Breast epithelium (tissue), 4 donors: ENCODE results near the gene LRRC1. TPM values are rescaled to one million over a fixed set of nuclear protein-coding genes. Genes with fewer than 3 reads are reported as not detected.

Source experiments
- DNase-seq, 2 donors: peaks; one replicate each; pipeline ENCODE4 v3.0.0-alpha.2; 2019; ENCODE audit warnings: low spot score in 2 of 2
- H3K27ac ChIP-seq, 2 donors: fragments of 200-600 bp; sonication (generic) in 1 of 2; one replicate each; pipeline ENCODE4 v1.5.1; 2016 to 2019; ENCODE audit warnings: mild to moderate bottlenecking in 1 of 2
- H3K27me3 ChIP-seq, 2 donors: fragments of 200-600 bp; sonication (generic) in 1 of 2; one replicate each; pipeline versions ENCODE4 v1.5.1 to v1.6.0; 2017 to 2019; ENCODE audit warnings: control low read depth in 1 of 2, mild to moderate bottlenecking in 1 of 2
- H3K36me3 ChIP-seq: fragments of 200-600 bp; one replicate; pipeline ENCODE4 v1.5.1; 2019
- H3K4me1 ChIP-seq, 2 donors: fragments of 200-600 bp; sonication (generic); one replicate each; pipeline ENCODE4 v1.5.1; 2016 to 2019; ENCODE audit warnings: control low read depth in 1 of 2
- H3K4me3 ChIP-seq, 3 donors: fragments of 200-600 bp; sonication (generic); 1 replicate in 2 of 3; 2 replicates in 1 of 3; pipeline ENCODE4 v1.5.1; 2016 to 2019; ENCODE audit warnings: mild to moderate bottlenecking in 3 of 3, moderate library complexity in 2 of 3
- H3K9me3 ChIP-seq, 2 donors: fragments of 200-600 bp; sonication (generic) in 1 of 2; one replicate each; pipeline ENCODE4 v1.5.1; 2016 to 2019; ENCODE audit warnings: control low read depth in 1 of 2
- CTCF ChIP-seq, 3 donors: fragments of 450-650 bp; IDR thresholded peaks; one replicate each; pipeline ENCODE4 v1.5.1; 2016 to 2017; ENCODE audit warnings: antibody characterized with exemption in 3 of 3, mild to moderate bottlenecking in 3 of 3, moderate library complexity in 3 of 3
- POLR2A ChIP-seq: fragments of 450-650 bp; IDR thresholded peaks from one replicate; pipeline ENCODE4 v1.6.1; 2016; ENCODE audit warnings: antibody characterized with exemption, mild to moderate bottlenecking, moderate library complexity
- POLR2AphosphoS5 ChIP-seq, 3 donors: sonication (generic); formaldehyde crosslinking; IDR thresholded peaks; one replicate each; pipeline ENCODE4 v1.6.1; 2017; ENCODE audit warnings: antibody characterized with exemption in 3 of 3
- intact Hi-C: fragments of 100-400 bp; cut with DNase I; formaldehyde crosslinking; loops from one replicate; pipeline ENCODE4 v1.15.1; 2023; ENCODE audit warnings: low total_unique reads
- total RNA-seq, 3 donors: library from RNA; depleted of rRNA; stranded (reverse); fragments of >200 nt; gene quantifications; one replicate each; pipeline ENCODE4 v1.1.0, GENCODE V29; 2016

LRRC1 gene
- total RNA-seq, 3 donors from 2014 or later, result 10.1 to 37.9 (median 37.4) TPM

DNA sequence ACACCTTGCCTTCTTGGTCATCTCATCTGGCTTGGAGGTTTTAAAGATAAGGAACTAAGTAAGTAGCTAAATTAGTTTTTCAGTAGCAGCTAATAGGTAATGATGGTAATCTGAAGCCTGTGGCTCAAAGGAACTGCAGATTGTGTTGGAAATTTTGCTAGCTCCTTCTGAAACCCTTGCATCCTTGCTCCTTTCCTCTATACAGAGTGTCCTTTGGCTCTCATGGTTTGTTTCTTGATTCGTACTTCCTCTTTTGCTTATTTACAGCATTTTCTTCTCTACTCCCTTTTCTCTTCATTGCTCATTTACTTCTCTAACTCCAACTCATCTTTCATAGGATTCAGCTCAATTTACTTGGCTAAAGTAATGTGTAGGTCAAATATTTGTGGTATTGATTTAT lies 19.0 kb downstream of the LRRC1 start:
- H3K9me3 ChIP-seq, result no peaks in the 10 kb centered on the region
- H3K36me3 ChIP-seq, result no peaks in the 10 kb centered on the region
- intact Hi-C loops, result no loop called here
- H3K27ac ChIP-seq, result no peak overlapping the region
- no peaks in the 10 kb centered on the region for H3K4me1 ChIP-seq
- H3K27me3 ChIP-seq, result no peaks in the 10 kb centered on the region
- no peak overlapping the region for H3K4me3 ChIP-seq
- no peak for TF ChIP-seq POLR2AphosphoS5 (IDR thresholded peaks at IDR 0.05)
- no peak for TF ChIP-seq POLR2A
- TF ChIP-seq CTCF (IDR thresholded peaks at IDR 0.05), result no peak
- DNase-seq, result no peak

- intact Hi-C loops, result no loop called here
- no peak overlapping the region for H3K4me3 ChIP-seq
- H3K27ac ChIP-seq, result no peak overlapping the region
- no peak for DNase-seq
- H3K9me3 ChIP-seq, result no peaks in the 10 kb centered on the region
- H3K36me3 ChIP-seq, result no peaks in the 10 kb centered on the region
- H3K4me1 ChIP-seq, result no peaks in the 10 kb centered on the region
- no peaks in the 10 kb centered on the region for H3K27me3 ChIP-seq
- TF ChIP-seq POLR2AphosphoS5 (IDR thresholded peaks at IDR 0.05) (no peak), CTCF (IDR thresholded peaks at IDR 0.05) (no peak), POLR2A (no peak)
Measured at GRCh38 chr6:53814353-53814752, 19.5 kb downstream of the LRRC1 start.

- Histone ChIP-seq H3K4me1 (no peaks in the 10 kb centered on the region), H3K27ac (peak overlapping the region; percentile 33 to 61)
- no peak for TF ChIP-seq POLR2AphosphoS5 (IDR thresholded peaks at IDR 0.05)
- no peak for TF ChIP-seq CTCF (IDR thresholded peaks at IDR 0.05)
- TF ChIP-seq POLR2A, result no peak
Measured at GRCh38 chr6:53815381-53816119, 20.7 kb downstream of the LRRC1 start.

GRCh38 chr6:53818858-53819609 lies 24.2 kb downstream of the LRRC1 start:
- TF ChIP-seq POLR2AphosphoS5 (IDR thresholded peaks at IDR 0.05) (no peak), POLR2A (no peak), CTCF (IDR thresholded peaks at IDR 0.05) (no peak)
- DNase-seq, result no peak
- Histone ChIP-seq H3K4me1 (no peaks in the 10 kb centered on the region), H3K4me3 (no peak overlapping the region), H3K36me3 (no peaks in the 10 kb centered on the region), H3K27me3 (no peaks in the 10 kb centered on the region), H3K27ac (no peak overlapping the region), H3K9me3 (no peaks in the 10 kb centered on the region)
- intact Hi-C loops, result no loop called here

More at GRCh38 chr6:53815381-53816119, 20.7 kb downstream of the LRRC1 start:
- H3K27me3 ChIP-seq, result no peaks in the 10 kb centered on the region
- H3K36me3 ChIP-seq, result no peaks in the 10 kb centered on the region
- H3K9me3 ChIP-seq, result no peaks in the 10 kb centered on the region
- no peak overlapping the region for H3K4me3 ChIP-seq
- no peak for DNase-seq
- intact Hi-C loops, result no loop called here
